EH (cell line): ENCODE measurements around the gene NOLC1.
A peak's percentile ranks its signal among the peaks of the same experiment; 100 is the strongest.

ENCODE experiments used
- DNase-seq: peaks from one replicate; pipeline ENCODE4 v3.0.0-alpha.2; 2015; ENCODE audit warnings: low read depth

Gene NOLC1

DNA sequence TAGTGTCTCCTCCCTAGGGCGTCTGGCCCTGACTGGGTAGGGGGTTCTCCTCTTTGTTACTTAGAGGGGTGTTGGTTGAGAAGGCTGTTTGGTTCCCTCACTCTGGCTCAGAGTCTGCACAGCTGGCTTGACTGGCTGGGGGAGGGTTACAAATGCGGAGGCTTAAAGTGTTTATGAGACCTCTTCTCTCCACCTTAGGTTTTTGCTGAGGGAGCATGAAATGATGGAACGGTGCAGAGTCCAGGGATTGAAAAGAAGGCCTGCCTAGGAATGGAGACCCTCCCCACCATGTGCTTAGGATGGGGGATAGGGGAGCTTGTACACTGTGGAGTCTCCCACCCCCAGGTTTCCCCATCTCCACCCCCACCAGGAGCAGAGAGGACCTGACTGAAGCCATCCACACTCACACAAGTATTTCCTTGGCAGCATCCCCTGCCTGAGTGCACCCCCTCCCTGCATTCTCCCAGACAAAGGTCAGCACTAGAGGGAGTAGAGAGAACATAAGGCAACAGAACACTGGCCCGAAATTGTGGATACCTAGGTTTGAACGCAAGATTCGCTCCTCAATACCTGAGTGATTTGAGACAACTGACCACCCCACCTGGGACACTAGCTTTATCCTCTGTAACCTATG, 30.3 kb upstream of the NOLC1 start:
- DNase-seq, result peak; percentile 55

- no peak for DNase-seq
Measured at GRCh38 chr10:102122450-102122849, 29.7 kb upstream of the NOLC1 start.

- DNase-seq, result no peak
Measured at GRCh38 chr10:102123223-102123622, 29.0 kb upstream of the NOLC1 start.

DNA sequence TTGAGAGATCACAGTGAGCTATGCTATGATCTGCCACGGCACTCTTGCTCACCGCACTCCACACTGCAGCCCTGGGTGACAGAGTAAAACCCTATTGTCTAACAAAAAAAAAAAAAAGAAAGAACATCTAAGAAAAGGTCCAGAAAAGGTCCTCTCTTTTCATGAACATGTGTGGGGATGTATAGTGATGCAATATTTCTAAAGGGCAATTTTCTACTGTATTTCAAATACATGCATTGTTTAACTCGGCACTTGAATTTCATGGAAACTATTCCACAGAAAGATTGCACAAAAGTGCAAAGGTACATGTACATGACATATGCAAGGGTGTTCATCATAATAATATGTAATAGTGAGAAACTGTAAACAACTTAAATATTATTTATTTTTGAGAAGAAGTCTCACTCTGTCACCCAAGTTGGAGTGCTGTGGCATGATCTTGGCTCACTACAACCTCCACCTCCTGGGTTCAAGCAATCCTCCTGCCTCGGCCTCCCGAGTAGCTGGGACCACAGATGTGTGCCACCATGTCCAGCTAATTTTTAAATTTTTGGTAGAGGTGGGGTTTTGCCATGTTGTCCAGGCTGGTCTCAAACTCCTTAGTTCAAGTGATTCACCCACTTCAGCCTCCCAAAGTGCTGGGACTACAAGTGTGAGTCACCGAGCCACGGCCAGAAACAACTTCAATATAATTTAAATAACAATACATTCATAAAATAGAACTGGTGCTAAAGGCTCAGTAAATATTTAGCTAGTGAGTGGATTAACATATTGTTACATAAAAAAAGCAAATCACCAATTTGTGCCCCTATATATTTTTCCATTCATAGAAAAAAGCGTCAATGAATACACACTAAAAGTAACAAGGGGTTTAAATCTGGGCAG, 20.7 kb upstream of the NOLC1 start:
- DNase-seq, result peak; percentile 72

- DNase-seq, result no peak
Measured at GRCh38 chr10:102132193-102132562, 20.0 kb upstream of the NOLC1 start.

GRCh38 chr10:102132563-102133372, 19.4 kb upstream of the NOLC1 start, which contains the start of gene PPRC1:
PPRC1 (plus strand) TSS chr10:102133040; CDS start chr10:102133069, 29 bp downstream.
- peak; percentile 99 for DNase-seq

DNA sequence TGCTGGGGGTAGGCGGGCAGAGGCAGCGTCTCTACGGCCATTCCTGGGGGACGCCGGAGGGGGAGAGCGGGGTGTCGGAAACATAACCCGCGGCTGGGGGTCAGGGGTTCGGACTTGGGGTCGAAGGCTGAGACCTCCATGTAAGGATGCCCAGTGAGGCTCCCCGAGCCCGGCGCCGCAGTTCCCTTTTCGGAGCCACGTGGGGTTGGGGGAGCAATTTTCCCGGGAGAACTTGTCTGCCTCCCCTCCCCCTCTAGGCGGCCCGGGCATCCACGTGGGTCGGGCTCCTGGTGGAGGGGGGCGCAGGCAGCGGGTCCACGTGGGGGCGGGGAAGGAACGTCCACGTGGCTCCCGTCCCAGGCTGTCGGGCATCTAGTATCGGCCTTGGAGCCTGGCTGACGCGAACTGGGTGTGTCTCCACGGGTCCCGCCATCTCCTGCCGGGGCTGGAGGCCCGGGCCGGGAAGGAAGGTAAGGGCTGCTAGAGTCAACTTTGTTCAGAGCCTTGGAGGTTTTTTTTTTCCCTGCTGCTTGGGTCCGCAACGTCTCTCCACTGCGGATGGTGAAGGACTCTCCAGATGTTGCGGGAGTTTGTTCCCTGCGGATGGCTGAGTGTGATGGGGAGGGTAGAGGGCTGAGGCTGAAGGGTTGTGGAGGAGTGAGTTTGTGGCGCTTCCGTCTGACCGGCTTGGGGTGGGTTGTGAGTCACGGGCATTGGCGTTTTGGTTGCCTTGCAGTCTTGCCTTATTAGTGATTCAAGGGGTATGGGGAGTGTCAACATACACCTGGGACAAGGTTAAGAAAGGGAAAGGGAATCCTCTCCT, 18.6 kb upstream of the NOLC1 start:
- peak; percentile 81 for DNase-seq

DNA sequence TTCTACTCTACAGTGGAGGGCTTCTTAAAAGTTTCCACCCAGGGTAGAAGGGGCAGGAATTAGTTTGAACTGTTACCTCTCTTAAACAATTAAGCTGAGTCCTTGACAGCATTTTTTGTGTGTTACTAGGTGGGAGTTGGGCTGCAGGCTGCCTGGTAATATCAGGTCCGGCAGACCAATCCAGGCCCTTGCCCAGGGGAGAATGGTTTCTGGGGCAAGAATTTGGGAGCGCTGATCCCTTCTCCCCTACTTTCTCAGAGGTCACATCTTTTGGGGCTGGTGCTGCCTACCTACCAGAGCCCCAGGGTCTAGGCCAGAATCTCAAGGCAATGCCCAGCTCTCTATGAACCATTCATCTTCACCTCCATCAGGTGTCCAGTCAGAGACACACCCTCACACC, 17.8 kb upstream of the NOLC1 start:
- no peak for DNase-seq

- no peak for DNase-seq
Measured at GRCh38 chr10:102135956-102136526, 16.1 kb upstream of the NOLC1 start.

DNA sequence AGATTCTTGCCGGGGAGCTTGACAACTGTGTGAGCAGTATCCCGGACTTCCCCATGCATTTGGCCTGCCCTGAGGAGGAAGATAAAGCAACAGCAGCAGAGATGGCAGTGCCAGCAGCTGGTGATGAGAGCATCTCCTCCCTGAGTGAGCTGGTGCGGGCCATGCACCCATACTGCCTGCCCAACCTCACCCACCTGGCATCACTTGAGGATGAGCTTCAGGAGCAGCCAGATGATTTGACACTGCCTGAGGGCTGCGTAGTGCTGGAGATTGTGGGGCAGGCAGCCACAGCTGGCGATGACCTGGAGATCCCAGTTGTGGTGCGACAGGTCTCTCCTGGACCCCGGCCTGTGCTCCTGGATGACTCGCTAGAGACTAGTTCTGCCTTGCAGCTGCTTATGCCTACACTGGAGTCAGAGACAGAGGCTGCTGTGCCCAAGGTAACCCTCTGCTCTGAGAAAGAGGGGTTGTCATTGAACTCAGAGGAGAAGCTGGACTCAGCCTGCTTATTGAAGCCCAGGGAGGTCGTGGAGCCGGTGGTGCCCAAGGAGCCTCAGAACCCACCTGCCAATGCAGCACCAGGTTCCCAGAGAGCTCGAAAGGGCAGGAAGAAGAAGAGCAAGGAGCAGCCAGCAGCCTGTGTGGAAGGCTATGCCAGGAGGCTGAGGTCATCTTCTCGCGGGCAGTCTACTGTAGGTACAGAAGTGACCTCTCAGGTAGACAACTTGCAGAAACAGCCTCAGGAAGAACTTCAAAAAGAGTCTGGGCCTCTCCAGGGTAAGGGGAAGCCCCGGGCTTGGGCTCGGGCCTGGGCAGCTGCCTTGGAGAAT, 12.7 kb upstream of the NOLC1 start:
- DNase-seq, result no peak

DNA sequence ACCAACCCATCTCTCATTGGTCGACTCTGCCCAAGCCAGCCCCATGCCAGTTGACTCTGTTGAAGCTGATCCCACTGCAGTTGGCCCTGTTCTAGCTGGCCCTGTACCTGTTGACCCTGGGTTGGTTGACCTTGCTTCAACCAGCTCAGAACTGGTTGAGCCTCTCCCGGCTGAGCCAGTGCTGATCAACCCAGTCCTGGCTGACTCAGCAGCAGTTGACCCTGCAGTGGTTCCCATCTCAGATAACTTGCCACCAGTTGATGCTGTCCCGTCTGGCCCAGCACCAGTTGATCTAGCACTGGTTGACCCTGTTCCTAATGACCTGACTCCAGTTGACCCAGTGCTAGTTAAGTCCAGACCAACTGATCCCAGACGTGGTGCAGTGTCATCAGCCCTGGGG, 12.0 kb upstream of the NOLC1 start:
- no peak for DNase-seq

DNA sequence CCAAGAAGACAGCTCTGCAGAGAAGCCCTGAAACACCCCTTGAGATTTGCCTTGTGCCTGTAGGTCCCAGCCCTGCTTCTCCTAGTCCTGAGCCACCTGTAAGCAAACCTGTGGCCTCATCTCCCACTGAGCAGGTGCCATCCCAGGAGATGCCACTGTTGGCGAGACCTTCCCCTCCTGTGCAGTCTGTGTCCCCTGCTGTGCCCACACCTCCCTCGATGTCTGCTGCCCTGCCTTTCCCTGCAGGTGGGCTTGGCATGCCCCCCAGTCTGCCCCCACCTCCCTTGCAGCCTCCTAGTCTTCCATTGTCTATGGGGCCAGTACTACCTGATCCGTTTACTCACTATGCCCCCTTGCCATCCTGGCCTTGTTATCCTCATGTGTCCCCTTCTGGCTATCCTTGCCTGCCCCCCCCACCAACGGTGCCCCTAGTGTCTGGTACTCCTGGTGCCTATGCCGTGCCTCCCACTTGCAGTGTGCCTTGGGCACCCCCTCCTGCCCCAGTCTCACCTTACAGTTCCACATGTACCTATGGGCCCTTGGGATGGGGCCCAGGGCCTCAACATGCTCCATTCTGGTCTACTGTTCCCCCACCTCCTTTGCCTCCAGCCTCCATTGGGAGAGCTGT, 11.2 kb upstream of the NOLC1 start:
- DNase-seq, result no peak

GRCh38 chr10:102141583-102142107, 10.5 kb upstream of the NOLC1 start:
- no peak for DNase-seq

GRCh38 chr10:102146971-102147428, 5.2 kb upstream of the NOLC1 start:
- no peak for DNase-seq

- peak; percentile 11 for DNase-seq
Measured at GRCh38 chr10:102147561-102147960, 4.6 kb upstream of the NOLC1 start.

DNA sequence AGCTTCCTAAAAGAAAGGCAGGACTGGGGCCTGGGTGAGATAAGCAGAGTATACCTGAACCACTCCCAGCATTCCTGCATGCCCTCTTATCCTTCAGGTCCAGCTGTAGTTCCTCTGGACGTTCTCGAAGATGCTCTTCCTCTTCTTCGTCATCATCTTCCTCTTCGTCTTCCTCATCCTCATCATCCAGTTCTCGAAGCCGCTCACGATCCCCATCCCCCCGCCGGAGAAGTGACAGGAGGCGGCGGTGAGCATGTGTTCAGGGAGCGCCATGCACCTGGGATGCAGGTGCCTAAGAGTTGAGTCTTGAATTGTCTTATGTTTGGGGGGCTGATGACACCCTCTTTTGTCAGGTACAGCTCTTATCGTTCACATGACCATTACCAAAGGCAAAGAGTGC, 3.9 kb upstream of the NOLC1 start:
- DNase-seq, result no peak

GRCh38 chr10:102150970-102151773, 1.0 kb upstream of the NOLC1 start:
- DNase-seq, result peak; percentile 76

- no peak for DNase-seq
Measured at GRCh38 chr10:102152545-102152890, 329 bp downstream of the NOLC1 start.

GRCh38 chr10:102153093-102153620, 968 bp downstream of the NOLC1 start:
- DNase-seq, result peak; percentile 39
